Gastroesophageal sphincter (tissue), 3 donors: ENCODE data around the gene ATG16L1.

Source experiments
- CTCF ChIP-seq, 4 experiments: fragments of 200-600 bp in 2 of 4; fragments of 450-650 bp in 2 of 4; sonication (generic) in 1 of 4; IDR thresholded peaks; one replicate each; pipeline ENCODE4 v1.5.1; 2017 to 2019; ENCODE audit warnings: antibody characterized with exemption in 4 of 4, mild to moderate bottlenecking in 2 of 4, moderate library complexity in 2 of 4
- EP300 ChIP-seq: sonication (generic); formaldehyde crosslinking; IDR thresholded peaks from one replicate; pipeline ENCODE4 v1.6.1; 2017; ENCODE audit warnings: antibody characterized with exemption, mild to moderate bottlenecking
- POLR2A ChIP-seq, 2 donors: fragments of 450-650 bp; IDR thresholded peaks; one replicate each; pipeline ENCODE4 v1.6.1; 2017; ENCODE audit warnings: antibody characterized with exemption in 2 of 2, mild to moderate bottlenecking in 2 of 2, moderate library complexity in 1 of 2
- POLR2AphosphoS5 ChIP-seq: sonication (generic); formaldehyde crosslinking; IDR thresholded peaks from one replicate; pipeline ENCODE4 v1.6.1; 2017; ENCODE audit warnings: antibody characterized with exemption

- TF ChIP-seq CTCF (IDR thresholded peaks at IDR 0.05) (no peak), POLR2A (IDR thresholded peaks at IDR 0.05) (no peak), EP300 (no peak), POLR2AphosphoS5 (no peak)
These were observed 44.4 kb downstream of the ATG16L1 start for GRCh38 chr2:233295891-233296290.
